ENCODE measurements around the gene PTPN2. TPM values are rescaled to one million over a fixed set of nuclear protein-coding genes. Genes with fewer than 3 reads are reported as not detected.

PTPN2 gene
- polyA plus RNA-seq, 2 of the 4 experiments (the other 2 are of a cell fraction): 23.0 to 32.4 TPM

- ATAC-seq (no peak), FAIRE-seq (no peak), DNase-seq (ENCODE audit: low read depth in 1 of 2, low spot score in 1 of 2) (no peak)
- H3K4me1 ChIP-seq: no peaks in the 10 kb centered on the region
- no peak overlapping the region for H3K4me3 ChIP-seq
- no peak overlapping the region for H3K27ac ChIP-seq
- CTCF ChIA-PET: interaction anchor here (0.9 kb wide), 1 partner anchor 106 kb away, joined by 3 read pairs; no protein-coding TSS in a partner anchor
- no peak overlapping the region for H3K4me2 ChIP-seq
- H3K9me3 ChIP-seq: peaks cover 18% of the 10 kb centered on the region
- WGBS (ENCODE audit: missing lambda C conversion rate): 90% methylated on average over 4 of the region's 4 CpGs
- POLR2A ChIA-PET: no interaction called here
- no peak for TF ChIP-seq ESRRA (IDR thresholded peaks at IDR 0.05; ENCODE audit: borderline replicate concordance, low read length)
- no peak for TF ChIP-seq HOXB13 (CRISPR knock-in tag; IDR thresholded peaks at IDR 0.05; ENCODE audit: low read depth)
- no peak for TF ChIP-seq RARB (CRISPR knock-in tag; IDR thresholded peaks at IDR 0.05)
- TF ChIP-seq BHLHE40 (IDR thresholded peaks at IDR 0.05; ENCODE audit: low read depth, low read length): no peak
- no peak for TF ChIP-seq RAD21 (conservative IDR thresholded peaks at IDR 0.05 in 1 of 2, IDR thresholded peaks at IDR 0.05 in 1 of 2)
- no peak for TF ChIP-seq EHMT2 (IDR thresholded peaks at IDR 0.05; ENCODE audit: low read depth)
- TF ChIP-seq HEYL (CRISPR knock-in tag; IDR thresholded peaks at IDR 0.05): no peak
- no peak for TF ChIP-seq ATOH8 (CRISPR knock-in tag; IDR thresholded peaks at IDR 0.05; ENCODE audit: low read depth)
- TF ChIP-seq RNF2 (IDR thresholded peaks at IDR 0.05; ENCODE audit: borderline replicate concordance, low read depth): no peak
- no peak for TF ChIP-seq HES2 (IDR thresholded peaks at IDR 0.05)
- no peak for TF ChIP-seq JUNB (IDR thresholded peaks at IDR 0.05)
- no peak for TF ChIP-seq TFCP2L1 (CRISPR knock-in tag; IDR thresholded peaks at IDR 0.05)
- no peak for TF ChIP-seq EP300 (IDR thresholded peaks at IDR 0.05)
- TF ChIP-seq MYC (IDR thresholded peaks at IDR 0.05; ENCODE audit: borderline replicate concordance, low read length): no peak
- TF ChIP-seq HDAC2 (IDR thresholded peaks at IDR 0.05): no peak
- no peak for TF ChIP-seq HOXA7 (CRISPR knock-in tag; IDR thresholded peaks at IDR 0.05)
- TF ChIP-seq, protein P1, sequence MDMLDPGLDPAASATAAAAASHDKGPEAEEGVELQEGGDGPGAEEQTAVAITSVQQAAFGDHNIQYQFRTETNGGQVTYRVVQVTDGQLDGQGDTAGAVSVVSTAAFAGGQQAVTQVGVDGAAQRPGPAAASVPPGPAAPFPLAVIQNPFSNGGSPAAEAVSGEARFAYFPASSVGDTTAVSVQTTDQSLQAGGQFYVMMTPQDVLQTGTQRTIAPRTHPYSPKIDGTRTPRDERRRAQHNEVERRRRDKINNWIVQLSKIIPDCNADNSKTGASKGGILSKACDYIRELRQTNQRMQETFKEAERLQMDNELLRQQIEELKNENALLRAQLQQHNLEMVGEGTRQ (IDR thresholded peaks at IDR 0.05): no peak
These were observed 55.7 kb downstream of the PTPN2 start for GRCh38 chr18:12828116-12829051.

- 91% methylated on average over 3 of the region's 3 CpGs for WGBS (ENCODE audit: missing lambda C conversion rate)
- H3K4me3 ChIP-seq: no peak overlapping the region
- DNase-seq (ENCODE audit: low read depth in 1 of 2, low spot score in 1 of 2) (no peak), FAIRE-seq (no peak), ATAC-seq (no peak)
- CTCF ChIA-PET: no interaction called here
- H3K9me3 ChIP-seq: peaks cover 18% of the 10 kb centered on the region
- POLR2A ChIA-PET: no interaction called here
- H3K4me2 ChIP-seq: no peak overlapping the region
- H3K27ac ChIP-seq: no peak overlapping the region
- no peak for TF ChIP-seq RARB (CRISPR knock-in tag; IDR thresholded peaks at IDR 0.05)
- TF ChIP-seq CBX8 (IDR thresholded peaks at IDR 0.05): no peak
- no peak for TF ChIP-seq CEBPB (IDR thresholded peaks at IDR 0.05)
- TF ChIP-seq CHD4 (IDR thresholded peaks at IDR 0.05; ENCODE audit: borderline replicate concordance): no peak
- no peak for TF ChIP-seq POLR2AphosphoS2 (conservative IDR thresholded peaks at IDR 0.05; ENCODE audit: low read length)
- TF ChIP-seq RNF2 (IDR thresholded peaks at IDR 0.05; ENCODE audit: borderline replicate concordance, low read depth): no peak
- TF ChIP-seq JUN (IDR thresholded peaks at IDR 0.05): no peak
- no peak for TF ChIP-seq NPAS2 (CRISPR knock-in tag; IDR thresholded peaks at IDR 0.05; ENCODE audit: borderline replicate concordance)
- no peak for TF ChIP-seq REST (IDR thresholded peaks at IDR 0.05)
- no peak for TF ChIP-seq JUNB (IDR thresholded peaks at IDR 0.05)
- no peak for TF ChIP-seq BHLHE40 (IDR thresholded peaks at IDR 0.05; ENCODE audit: low read depth, low read length)
- TF ChIP-seq, protein P2, sequence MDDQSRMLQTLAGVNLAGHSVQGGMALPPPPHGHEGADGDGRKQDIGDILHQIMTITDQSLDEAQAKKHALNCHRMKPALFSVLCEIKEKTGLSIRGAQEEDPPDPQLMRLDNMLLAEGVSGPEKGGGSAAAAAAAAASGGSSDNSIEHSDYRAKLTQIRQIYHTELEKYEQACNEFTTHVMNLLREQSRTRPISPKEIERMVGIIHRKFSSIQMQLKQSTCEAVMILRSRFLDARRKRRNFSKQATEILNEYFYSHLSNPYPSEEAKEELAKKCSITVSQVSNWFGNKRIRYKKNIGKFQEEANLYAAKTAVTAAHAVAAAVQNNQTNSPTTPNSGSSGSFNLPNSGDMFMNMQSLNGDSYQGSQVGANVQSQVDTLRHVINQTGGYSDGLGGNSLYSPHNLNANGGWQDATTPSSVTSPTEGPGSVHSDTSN (IDR thresholded peaks at IDR 0.05): no peak
- TF ChIP-seq FOSL2 (IDR thresholded peaks at IDR 0.05): no peak
- no peak for TF ChIP-seq FOSL2 (CRISPR knock-in tag; IDR thresholded peaks at IDR 0.05)
- TF ChIP-seq HES2 (IDR thresholded peaks at IDR 0.05): no peak
- TF ChIP-seq ZC3H11A (IDR thresholded peaks at IDR 0.05): no peak
- no peak for TF ChIP-seq ZNF302 (CRISPR knock-in tag; IDR thresholded peaks at IDR 0.05)
- no peaks in the 10 kb centered on the region for H3K4me1 ChIP-seq
These were observed 56.4 kb downstream of the PTPN2 start for GRCh38 chr18:12827588-12827987.
